ENCODE results near the gene PLEKHM3.

Gene PLEKHM3

DNA sequence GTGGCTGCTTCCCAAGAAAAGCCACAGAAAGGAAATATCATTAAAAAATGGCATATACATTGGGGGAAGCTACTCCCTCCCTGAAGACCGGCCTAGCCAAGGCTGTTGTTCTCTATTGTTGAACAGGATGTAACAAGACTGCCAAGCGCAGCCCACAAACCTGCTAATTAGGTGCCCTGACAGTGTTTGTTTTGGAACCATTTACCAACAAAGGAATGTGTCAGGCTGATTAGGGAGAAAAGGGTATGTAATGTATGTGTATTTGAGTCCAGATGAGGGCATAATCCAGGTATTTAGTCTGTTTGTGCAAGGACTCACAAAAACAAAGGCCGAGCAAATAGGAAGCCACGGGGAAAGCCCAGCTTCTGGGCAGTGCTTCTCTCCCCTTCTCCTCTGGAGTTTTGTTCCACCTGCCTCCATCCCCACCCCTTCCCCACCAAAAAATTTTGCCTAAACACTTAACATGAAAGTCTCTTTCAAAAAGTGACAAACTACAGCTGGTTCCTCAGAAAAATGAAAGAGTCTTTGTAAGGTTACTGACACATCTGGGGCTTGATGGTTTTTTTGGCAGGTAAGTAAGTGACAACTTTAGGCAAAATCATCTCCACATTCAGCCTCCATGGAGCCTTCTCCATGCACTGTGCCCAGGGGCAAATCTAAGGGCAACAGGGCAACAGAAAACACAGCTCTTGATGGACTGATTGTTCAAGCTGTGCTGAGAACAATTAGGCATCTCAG lies 177.4 kb downstream of the PLEKHM3 start:
- DNase-seq, result no peak

DNA sequence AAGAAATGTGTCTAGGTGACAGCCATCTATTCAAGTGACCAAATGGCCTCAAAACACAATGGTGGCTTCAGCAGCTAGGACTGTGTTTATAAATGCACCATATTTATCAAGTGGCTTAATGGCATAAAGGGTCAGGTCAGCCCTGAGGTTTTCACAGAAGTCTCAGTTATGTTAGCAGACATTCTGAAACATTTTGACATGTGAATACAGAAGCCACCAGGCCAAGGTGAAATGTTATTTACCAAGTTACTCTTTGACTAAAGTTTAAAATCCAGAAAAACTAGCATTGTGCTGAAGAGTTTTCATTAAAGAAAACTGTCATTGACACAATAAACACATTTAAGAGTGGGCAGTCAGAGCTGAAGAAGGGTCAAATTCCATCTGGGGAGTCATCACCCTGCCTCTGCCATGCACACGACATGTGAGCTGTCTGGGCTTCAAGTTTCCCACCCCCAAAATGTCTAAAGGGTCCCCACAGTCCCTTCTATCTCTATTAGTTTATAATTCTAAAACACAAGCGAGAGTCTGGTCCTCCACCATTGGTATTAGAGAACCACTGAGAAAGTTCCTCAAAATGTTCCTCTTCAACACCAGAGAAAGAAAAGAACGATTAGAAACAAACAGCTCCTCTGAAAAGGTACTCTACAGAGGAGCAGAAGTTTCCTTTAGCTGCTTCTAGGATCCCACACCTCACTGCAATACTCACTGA lies 178.1 kb downstream of the PLEKHM3 start:
- DNase-seq, result no peak

GRCh38 chr2:207845202-207845864 lies 180.0 kb downstream of the PLEKHM3 start:
- no peak for DNase-seq

- no peak for DNase-seq
Measured at GRCh38 chr2:207844648-207845047, 180.7 kb downstream of the PLEKHM3 start.

GRCh38 chr2:207840101-207840500 lies 185.2 kb downstream of the PLEKHM3 start:
- no peak for DNase-seq

DNA sequence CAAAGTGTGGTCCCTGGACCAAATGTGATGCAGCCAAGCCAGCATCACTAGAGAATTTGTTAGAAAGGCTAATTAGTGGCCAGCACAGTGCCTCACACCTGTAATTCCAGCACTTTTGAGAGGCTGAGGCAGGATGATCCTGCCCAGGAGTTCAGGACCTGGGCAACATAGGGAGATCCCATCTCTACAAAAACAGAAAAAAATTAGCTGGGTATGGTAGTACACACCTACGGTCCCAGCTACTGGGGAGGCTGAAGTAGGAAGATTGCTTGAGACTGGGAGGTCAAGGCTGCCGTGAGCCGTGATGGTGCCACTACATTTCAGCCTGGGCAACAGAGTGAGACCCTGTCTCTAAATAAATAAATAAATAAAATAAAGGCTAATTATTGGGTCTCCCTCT lies 185.8 kb downstream of the PLEKHM3 start:
- no peak for DNase-seq

GRCh38 chr2:207839028-207839427 lies 186.3 kb downstream of the PLEKHM3 start:
- DNase-seq, result no peak

GRCh38 chr2:207836521-207837133 lies 188.7 kb downstream of the PLEKHM3 start:
- DNase-seq, result no peak

DNA sequence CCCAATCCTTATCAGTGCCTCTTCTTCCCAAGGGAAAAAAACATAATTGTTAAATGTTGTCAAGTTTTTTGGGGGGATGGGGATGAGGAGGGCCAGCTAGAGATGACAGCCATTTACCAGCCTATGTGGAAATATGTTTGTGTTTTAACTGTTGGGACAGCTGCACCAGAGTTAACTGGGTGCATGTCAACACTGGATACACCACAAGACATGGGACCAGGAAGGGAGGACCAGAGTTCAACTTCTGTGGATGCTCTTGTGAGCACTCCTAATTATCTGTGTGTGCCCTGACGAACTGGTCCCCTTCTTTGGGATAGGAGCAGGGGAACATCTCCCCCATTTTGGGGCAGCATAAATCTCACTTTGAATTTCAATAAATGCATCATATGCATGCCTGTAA lies 189.5 kb downstream of the PLEKHM3 start:
- DNase-seq, result no peak

DNA sequence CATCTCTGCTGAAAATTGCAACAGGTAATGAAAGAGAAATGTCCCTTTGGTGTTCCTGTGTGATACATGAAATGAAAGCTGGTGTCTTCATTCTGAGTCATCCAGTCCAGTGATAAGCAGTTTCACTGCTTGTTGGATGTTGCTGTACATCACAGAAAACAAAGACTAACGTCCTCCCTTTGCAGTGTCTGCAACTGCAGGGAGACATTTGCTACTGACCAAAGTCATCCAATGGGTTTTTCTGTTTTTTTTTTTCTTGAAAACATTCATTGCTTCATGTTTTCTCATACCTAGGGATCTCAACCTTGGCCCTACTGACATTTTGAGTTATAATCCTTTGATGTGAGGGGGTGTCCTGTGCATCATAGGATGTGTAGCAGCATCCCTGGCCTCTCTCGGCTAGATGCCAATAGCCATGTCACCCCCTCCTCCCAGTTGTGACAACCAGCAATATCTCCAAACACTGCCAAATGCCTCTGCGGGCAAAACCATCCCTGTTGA lies 192.0 kb downstream of the PLEKHM3 start:
- no peak for DNase-seq

GRCh38 chr2:207831584-207832248 lies 193.6 kb downstream of the PLEKHM3 start:
- DNase-seq, result no peak

DNA sequence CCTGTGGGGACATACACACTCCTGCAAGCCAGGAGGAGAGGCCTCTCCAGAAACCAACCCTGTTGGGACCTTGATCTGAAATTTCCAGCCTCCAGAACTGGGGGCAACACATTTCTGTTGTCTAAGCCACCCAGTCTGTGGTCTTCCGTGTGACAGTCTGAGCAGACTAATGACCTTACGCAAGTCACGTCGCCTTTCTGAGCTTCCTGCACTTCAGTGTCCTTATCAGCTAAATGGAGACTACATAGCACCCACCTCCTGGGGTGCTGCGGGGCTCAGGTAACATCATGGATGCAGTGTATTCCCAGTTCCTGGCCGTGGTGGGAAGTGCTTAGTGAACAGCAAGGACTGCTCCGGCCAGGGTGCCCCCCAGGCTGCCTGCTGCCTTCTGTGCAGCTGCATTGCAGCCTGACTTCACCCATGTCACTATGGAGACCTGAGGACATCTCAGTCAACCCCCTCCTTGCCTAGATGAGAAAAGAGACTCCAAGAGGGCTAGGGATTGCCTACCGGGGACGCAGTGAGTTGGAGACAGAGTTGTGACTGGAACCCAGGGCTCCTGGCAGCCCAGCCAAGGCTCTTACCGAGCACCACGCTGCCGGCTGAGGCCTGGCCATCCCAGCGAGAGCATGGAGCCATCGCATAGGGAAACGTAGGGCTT lies 194.4 kb downstream of the PLEKHM3 start:
- no peak for DNase-seq

- no peak for DNase-seq
Measured at GRCh38 chr2:207828361-207829057, 196.8 kb downstream of the PLEKHM3 start.

GRCh38 chr2:207825978-207826377 lies 199.3 kb downstream of the PLEKHM3 start:
- DNase-seq, result no peak

DNA sequence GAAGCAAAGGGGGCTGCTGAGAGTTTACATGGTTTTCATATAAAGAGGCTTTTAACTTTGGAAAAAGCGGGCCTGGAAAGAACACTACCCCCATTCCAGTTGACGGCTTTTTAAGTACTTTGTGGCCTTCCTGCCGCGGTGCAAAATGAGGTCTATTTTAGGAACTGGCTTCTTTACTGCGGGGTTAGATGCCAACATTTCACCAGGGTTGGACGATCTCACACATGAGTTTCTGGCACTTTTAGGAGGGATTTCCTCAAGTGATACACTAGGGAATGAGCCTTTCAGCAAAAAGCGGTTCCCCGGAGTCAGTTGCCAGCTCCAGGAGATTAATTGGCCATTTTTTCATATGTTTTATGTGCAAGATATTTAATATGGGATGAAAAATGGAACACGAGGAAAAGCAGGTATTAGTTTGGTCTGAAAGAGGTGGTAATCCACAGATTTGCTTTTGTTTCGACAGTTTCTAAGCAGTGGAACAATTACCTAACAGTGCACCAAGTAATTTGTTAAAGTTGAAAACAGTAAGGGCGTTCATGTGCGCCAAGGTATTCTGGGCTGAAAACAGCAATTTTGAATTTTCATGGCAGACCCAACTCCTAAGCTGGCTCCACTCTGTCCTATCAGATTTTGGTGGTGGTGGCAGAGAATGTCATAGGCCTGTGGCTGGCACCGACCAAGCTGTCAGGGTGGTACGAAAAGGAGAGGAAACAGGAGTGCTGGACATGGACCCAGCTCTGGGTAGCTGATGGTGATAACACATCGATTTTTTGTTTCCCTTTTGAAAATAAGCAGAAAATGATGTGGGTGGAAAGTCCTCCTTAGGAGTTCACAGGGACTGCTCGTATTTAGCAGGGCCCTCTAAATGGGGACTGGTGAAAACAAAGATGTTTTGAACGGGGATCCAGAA lies 200.0 kb downstream of the PLEKHM3 start:
- no peak for DNase-seq

DNA sequence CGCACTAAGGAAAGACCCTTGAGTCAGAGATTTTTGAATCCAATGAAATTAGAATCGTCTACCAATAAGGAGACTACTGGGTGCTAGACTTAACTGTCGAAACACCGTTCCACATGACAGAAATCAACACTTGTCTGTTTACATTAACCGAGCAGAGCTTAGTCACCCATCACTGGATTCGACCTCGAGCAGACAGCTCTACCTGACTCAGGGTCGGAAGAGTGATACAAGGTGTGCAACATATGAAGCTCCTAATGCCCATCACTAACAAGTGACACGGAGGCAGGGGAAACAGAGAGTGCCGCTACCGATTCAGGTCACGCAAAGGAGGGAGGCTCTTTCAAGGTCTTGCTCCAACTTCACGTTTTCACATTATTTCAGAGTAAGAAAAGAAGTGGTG lies 201.5 kb downstream of the PLEKHM3 start:
- DNase-seq, result no peak

DNA sequence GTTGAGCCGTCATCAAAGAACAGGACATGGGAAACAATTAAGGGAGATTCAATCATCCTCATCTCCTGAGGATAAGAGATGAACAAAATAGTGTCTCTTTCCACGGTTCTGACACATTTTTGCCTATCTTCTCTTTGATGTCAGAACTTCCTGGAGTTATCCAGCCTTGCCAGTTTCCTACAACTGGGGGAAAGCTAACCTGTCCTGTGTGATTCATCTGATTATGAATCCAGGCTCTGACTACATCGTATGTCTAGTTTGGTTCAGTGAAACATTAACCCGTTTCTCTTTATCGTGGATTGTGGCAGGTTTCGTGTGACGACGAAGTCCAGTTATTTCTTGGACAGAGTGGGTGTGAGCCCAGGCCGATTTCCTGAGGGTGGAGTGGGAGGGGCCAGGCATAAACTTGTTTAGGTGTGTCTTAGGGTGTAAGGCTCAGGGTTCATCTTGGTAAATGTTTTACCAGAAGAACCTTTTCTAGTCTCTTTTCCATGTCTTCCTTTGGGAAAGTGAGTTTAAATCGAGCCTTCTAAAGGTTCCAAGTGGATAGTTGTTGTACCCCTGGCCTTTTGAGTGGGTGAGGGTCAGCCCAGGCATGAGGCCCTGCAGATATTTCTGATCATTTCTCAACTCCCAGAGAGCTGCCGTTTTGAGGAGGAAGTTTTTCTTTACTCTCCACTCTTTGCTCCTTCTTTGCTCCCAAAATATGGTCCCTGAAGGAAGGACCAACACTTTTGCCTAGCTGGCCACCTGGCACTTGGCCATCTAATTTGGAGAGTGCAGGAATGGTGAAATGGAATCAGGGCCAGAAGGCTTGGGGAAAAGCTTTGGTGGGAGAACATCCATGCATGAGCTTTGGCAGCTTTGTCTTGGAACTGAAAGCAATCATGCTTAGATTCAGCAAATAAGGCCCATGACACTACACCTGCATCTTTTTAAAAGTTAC lies 205.2 kb downstream of the PLEKHM3 start:
- no peak for DNase-seq

DNA sequence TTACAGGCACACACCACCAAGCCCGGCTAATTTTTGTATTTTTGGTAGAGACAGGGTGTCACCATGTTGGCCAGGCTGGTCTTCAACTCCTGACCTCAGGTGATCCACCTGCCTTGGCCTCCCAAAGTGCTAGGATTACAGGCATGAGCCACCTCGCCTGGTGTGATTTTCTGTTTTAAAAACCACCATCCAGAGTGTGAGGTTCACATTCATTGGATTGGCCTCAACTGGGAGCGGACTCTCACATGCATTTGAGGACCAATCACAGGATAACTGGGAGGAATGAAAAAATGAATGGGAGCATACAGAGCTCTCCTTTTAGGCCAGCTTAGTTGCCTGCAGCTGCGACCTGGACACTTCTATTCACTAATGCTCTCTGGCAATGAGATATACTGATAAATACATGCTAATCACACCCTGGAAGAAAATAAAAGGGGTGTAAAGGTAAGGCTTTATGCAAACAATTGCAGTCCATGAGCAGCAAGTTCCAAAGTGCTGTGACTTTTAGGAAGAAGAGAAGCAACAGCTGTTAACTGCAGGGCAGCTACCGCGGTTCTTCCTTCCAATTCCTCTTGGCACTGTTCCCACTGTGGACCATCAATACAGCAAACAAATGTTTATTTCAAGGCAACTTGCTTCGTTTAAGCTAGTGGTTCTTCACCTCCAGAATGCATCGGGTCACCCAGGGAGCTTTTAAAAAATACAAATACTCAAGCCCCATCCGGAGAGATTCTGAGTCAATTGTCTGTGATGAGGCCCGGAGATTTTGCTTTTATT lies 206.1 kb downstream of the PLEKHM3 start:
- DNase-seq, result no peak
